Loucy (cell line): ENCODE results near the gene SLC3A2.
"Not testable (repeated sequence)": the region's sequence is repeated elsewhere in the genome, so short reads cannot be mapped to it uniquely, and the experiment has no call there.

Experiments
- H2AFZ ChIP-seq: fragments of 200-600 bp; sonication (generic); 2 replicates; pipeline ENCODE4 v1.6.0; 2016; ENCODE audit warnings: antibody characterized with exemption, mild to moderate bottlenecking, low read length, moderate library complexity
- H3F3A ChIP-seq: fragments of 200-600 bp; 2 replicates; pipeline ENCODE4 v1.6.0; 2016; ENCODE audit warnings: antibody characterized with exemption, low read depth, mild to moderate bottlenecking
- H3K27me3 ChIP-seq: fragments of 200-600 bp; sonication (generic); 2 replicates; pipeline ENCODE4 v1.6.1; 2014; ENCODE audit warnings: low read length, mild to moderate bottlenecking; ENCODE audit not compliant: insufficient read depth, poor library complexity, severe bottlenecking
- H3K36me3 ChIP-seq: fragments of 200-600 bp; sonication (generic); 2 replicates; pipeline ENCODE4 v1.6.1; 2016; ENCODE audit warnings: low read length; ENCODE audit not compliant: insufficient read depth
- H3K4me1 ChIP-seq: fragments of 200-600 bp; sonication (generic); 2 replicates; pipeline ENCODE4 v1.5.1; 2014; ENCODE audit warnings: low read length, mild to moderate bottlenecking; ENCODE audit not compliant: insufficient read depth, poor library complexity, severe bottlenecking
- H3K4me2 ChIP-seq: fragments of 200-600 bp; sonication (generic); 2 replicates; pipeline ENCODE4 v1.6.0; 2014; ENCODE audit warnings: antibody characterized with exemption, low read length, low read depth, mild to moderate bottlenecking; ENCODE audit not compliant: poor library complexity, severe bottlenecking
- H3K4me3 ChIP-seq: fragments of 200-600 bp; sonication (generic); 2 replicates; pipeline ENCODE4 v1.5.1; 2014; ENCODE audit warnings: low read length, mild to moderate bottlenecking, mixed read lengths; ENCODE audit not compliant: poor library complexity, severe bottlenecking
- H3K79me2 ChIP-seq: fragments of 200-600 bp; sonication (generic); 2 replicates; pipeline ENCODE4 v1.6.1; 2014; ENCODE audit warnings: low read length; ENCODE audit not compliant: insufficient read depth
- H3K9ac ChIP-seq: fragments of 200-600 bp; sonication (generic); 2 replicates; pipeline ENCODE4 v1.6.0; 2014; ENCODE audit warnings: mild to moderate bottlenecking, low read depth, low read length, moderate library complexity; ENCODE audit not compliant: poor library complexity, severe bottlenecking
- H3K9me2 ChIP-seq: fragments of 200-600 bp; sonication (generic); replicated peaks from 2 replicates; pipeline ENCODE4 v1.6.1; 2016; ENCODE audit warnings: low read depth, low read length, mixed read lengths
- H3K9me3 ChIP-seq: fragments of 200-600 bp; sonication (generic); 2 replicates; pipeline ENCODE4 v1.6.1; 2014; ENCODE audit warnings: mild to moderate bottlenecking, antibody characterized with exemption, low read length, low read depth; ENCODE audit not compliant: insufficient read depth
- H4K20me1 ChIP-seq: fragments of 200-600 bp; sonication (generic); 2 replicates; pipeline ENCODE4 v1.6.0; 2014; ENCODE audit warnings: antibody characterized with exemption, low read length, mild to moderate bottlenecking; ENCODE audit not compliant: insufficient read depth, poor library complexity, severe bottlenecking
- EZH2phosphoT487 ChIP-seq: fragments of 200-600 bp; IDR thresholded peaks from 2 replicates; pipeline ENCODE4 v1.6.1; 2018; ENCODE audit warnings: antibody characterized with exemption, mild to moderate bottlenecking, moderate library complexity, borderline replicate concordance
- TF ChIP-seq, protein P1 (sequence below): fragments of 200-600 bp; sonication (generic); conservative IDR thresholded peaks from 2 replicates; pipeline ENCODE4 v1.5.1; 2014; ENCODE audit warnings: mild to moderate bottlenecking, antibody characterized with exemption, low read length

The SLC3A2 gene

DNA sequence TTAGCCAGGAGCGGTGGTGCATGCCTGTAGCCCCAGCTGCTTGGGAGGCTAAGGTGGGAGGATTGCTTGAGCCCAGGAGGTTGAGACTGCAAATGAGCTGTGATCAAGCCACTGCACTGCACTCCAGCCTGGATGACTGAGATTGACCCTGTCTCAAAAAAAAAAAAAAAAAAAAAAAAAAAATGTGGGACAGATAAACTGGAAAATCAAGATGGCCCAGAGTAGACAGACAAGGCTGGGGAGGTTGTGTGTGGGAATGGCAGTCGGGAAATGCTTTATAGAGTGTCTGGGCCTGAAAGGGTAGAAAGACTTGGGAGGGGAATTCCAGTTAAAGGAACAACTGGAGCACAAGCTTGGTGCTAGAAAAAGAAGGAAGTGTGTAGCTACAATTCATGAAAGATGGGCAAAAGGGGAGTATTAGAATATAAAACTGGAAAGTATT, 23.1 kb upstream of the SLC3A2 start:
- no peaks in the 10 kb centered on the region for H3K9me3 ChIP-seq
- H3K9me2 ChIP-seq = no peaks in the 10 kb centered on the region
- H3K4me2 ChIP-seq = peak overlapping the region; percentile 88
- H3K79me2 ChIP-seq = peaks cover 67% of the 10 kb centered on the region
- H3K36me3 ChIP-seq = peaks cover 27% of the 10 kb centered on the region
- H3F3A ChIP-seq = peaks cover 8% of the 10 kb centered on the region; the same call in 1 of the 2 replicates
- TF ChIP-seq EZH2phosphoT487 = no peak
- TF ChIP-seq, protein P1, sequence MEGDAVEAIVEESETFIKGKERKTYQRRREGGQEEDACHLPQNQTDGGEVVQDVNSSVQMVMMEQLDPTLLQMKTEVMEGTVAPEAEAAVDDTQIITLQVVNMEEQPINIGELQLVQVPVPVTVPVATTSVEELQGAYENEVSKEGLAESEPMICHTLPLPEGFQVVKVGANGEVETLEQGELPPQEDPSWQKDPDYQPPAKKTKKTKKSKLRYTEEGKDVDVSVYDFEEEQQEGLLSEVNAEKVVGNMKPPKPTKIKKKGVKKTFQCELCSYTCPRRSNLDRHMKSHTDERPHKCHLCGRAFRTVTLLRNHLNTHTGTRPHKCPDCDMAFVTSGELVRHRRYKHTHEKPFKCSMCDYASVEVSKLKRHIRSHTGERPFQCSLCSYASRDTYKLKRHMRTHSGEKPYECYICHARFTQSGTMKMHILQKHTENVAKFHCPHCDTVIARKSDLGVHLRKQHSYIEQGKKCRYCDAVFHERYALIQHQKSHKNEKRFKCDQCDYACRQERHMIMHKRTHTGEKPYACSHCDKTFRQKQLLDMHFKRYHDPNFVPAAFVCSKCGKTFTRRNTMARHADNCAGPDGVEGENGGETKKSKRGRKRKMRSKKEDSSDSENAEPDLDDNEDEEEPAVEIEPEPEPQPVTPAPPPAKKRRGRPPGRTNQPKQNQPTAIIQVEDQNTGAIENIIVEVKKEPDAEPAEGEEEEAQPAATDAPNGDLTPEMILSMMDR = no peak
- H3K9ac ChIP-seq = peak overlapping the region; percentile 99
- H4K20me1 ChIP-seq = peaks cover 30% of the 10 kb centered on the region
- H3K27me3 ChIP-seq = peaks cover 11% of the 10 kb centered on the region
- H2AFZ ChIP-seq = no peak overlapping the region
- H3K4me1 ChIP-seq = peaks cover 50% of the 10 kb centered on the region
- peak overlapping the region; percentile 90 for H3K4me3 ChIP-seq

DNA sequence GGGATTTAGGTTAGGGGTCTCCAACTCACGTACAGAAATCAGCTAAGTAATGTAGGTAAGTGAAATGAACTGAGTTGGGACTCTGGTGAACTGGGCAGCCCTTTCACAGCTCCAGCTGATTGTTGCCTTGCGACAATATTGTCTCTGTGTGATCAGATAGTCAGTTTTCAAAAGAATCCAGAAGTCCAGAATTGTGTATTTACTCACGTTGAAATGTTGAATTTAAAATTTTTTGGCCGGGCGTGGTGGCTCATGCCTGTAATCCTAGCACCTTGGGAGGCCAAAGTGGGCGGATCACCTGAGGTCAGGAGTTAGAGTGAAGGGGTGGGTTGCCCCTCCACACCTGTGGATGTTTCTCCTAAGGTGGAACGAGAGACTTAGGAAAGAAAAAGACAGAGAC, 22.5 kb upstream of the SLC3A2 start:
- Histone ChIP-seq H3K9me2 (no peaks in the 10 kb centered on the region), H3K4me1 (peaks cover 43% of the 10 kb centered on the region), H3K79me2 (peaks cover 64% of the 10 kb centered on the region), H3K9ac (peak overlapping the region; percentile 99), H3K27me3 (peaks cover 11% of the 10 kb centered on the region), H3F3A (peaks cover 2% of the 10 kb centered on the region; the same call in 1 of the 2 replicates), H3K4me2 (peak overlapping the region; percentile 88), H3K4me3 (peak overlapping the region; percentile 90), H2AFZ (no peak overlapping the region), H4K20me1 (peaks cover 24% of the 10 kb centered on the region), H3K36me3 (peaks cover 20% of the 10 kb centered on the region), H3K9me3 (no peaks in the 10 kb centered on the region)
- TF ChIP-seq, protein P1 = no peak
- no peak for TF ChIP-seq EZH2phosphoT487

DNA sequence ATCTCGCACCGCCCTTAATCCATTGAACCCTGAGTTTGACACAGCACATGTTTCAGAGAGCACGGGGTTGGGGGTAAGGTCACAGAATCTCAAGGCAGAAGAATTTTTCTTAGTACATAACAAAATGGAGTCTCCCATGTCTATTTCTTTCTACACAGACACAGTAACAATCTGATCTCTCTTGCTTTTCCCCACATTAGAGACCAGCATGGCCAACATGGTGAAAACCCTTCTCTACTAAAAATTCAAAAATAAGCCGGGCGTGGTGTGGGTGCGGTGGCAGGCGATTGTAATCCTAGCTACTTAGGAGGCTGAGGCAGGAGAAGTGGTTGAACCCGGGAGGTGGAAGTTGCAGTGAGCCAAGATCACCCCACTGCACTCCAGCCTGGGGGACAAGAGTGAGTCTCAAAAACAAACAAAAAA, 21.4 kb upstream of the SLC3A2 start:
- Histone ChIP-seq H3K4me1 (peaks cover 32% of the 10 kb centered on the region), H4K20me1 (peaks cover 13% of the 10 kb centered on the region), H3K9ac (peak overlapping the region; percentile 30), H3K79me2 (peaks cover 59% of the 10 kb centered on the region), H3K27me3 (peaks cover 11% of the 10 kb centered on the region)
- H3K9me3 ChIP-seq, H3K4me3 ChIP-seq, H3K4me2 ChIP-seq, H3K9me2 ChIP-seq, H3F3A ChIP-seq, H2AFZ ChIP-seq, H3K36me3 ChIP-seq: not testable (repeated sequence)

DNA sequence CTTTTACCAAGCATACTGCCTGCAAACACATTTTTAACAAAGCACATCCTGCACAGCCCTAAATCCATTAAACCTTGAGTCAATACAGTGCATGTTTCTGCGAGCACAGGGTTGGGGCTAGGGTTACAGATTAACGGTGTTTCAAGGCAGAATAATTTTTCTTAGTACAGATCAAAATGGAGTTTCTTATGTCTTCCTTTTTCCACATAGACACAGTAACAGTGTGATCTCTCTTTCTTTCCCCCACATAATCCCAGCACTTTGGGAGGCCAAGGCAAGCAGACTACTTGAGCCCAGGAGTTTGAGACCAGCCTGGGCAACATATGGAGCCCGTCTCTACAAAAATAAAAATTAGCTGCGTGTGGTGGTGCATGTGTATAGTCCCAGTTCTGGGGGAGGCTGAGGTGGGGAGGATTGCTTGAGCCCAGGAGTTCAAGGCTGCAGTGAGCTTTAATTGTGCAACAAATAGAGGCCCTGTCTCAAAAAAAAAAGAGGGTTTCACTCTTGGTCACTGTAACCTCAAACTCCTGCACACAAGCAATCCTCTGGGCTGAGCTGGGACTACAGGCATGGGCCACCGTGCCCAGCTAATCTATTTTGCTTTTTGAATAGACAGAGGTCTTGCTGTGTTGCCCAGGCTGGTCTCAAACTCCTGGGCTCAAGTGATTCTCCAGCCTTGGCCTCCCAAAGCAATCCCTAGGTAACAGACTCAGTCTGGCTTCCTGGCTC, 19.7 kb upstream of the SLC3A2 start:
- Histone ChIP-seq H4K20me1 (no peaks in the 10 kb centered on the region), H3K79me2 (peaks cover 44% of the 10 kb centered on the region), H3K4me3 (no peak overlapping the region), H3K9me3 (no peaks in the 10 kb centered on the region), H3K9ac (peak overlapping the region; percentile 47), H2AFZ (no peak overlapping the region), H3F3A (no peaks in the 10 kb centered on the region), H3K4me1 (peaks cover 29% of the 10 kb centered on the region), H3K9me2 (no peaks in the 10 kb centered on the region), H3K27me3 (no peaks in the 10 kb centered on the region), H3K4me2 (no peak overlapping the region), H3K36me3 (no peaks in the 10 kb centered on the region)
- TF ChIP-seq EZH2phosphoT487 = no peak
- TF ChIP-seq, protein P1 = no peak

DNA sequence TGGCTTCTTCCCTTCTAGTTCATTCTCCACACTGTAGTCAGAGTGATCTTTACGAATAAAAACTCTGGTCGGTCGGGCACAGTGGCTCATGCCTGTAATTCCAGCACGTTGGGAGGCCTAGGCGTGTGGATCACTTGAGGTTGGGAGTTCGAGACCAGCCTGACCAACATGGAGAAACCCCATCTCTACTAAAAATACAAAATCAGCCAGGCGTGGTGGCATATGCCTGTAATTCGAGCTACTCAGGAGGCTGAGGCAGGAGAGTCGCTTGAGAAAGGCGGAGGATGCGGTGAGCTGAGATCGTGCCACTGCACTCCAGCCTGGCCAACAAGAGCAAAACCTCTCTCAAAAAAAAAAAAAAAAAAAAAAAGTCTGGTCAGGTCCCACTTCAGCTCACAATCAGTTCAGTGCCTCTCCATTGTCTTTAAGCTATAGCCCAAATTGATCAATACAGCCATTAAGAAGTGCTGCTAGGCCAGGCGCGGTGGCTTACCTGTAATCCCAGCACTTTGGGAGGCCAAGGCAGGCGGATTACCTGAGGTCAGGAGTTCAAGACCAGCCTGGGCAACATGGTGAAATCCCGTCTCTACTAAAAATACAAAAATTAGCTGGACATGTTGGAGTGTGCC, 19.0 kb upstream of the SLC3A2 start:
- not testable (repeated sequence) for H3K36me3 ChIP-seq, H3K27me3 ChIP-seq, H4K20me1 ChIP-seq, H3K4me3 ChIP-seq, H3F3A ChIP-seq, H3K9me2 ChIP-seq, H3K9me3 ChIP-seq, H2AFZ ChIP-seq
- Histone ChIP-seq H3K4me1 (peaks cover 24% of the 10 kb centered on the region), H3K4me2 (peak overlapping the region; percentile 44), H3K79me2 (peaks cover 37% of the 10 kb centered on the region), H3K9ac (peak overlapping the region; percentile 47)
